K562 (cell line): ENCODE results near the gene EVX1. TPM values are rescaled to one million over a fixed set of nuclear protein-coding genes. Genes with fewer than 3 reads are reported as not detected.

ENCODE experiments used
- polyA plus RNA-seq, 8 experiments: library from polyadenylated mRNA; depleted of rRNA in 4 of 8; stranded (reverse) in 5 of 8; unstranded in 3 of 8; fragments of >200 nt; fragmentation: Nextera tagmentation in 2 of 8; fragmentation: Illumina TruSeq in 1 of 8; extraction: Ambion mirVana in 2 of 8; extraction: Trizol in 1 of 8; gene quantifications; 2 replicates each; pipeline versions ENCODE4 v1.2.1 to v1.2.3, GENCODE V29; 2011 to 2014; ENCODE audit warnings: inconsistent platforms in 1 of 8, missing spikeins in 1 of 8
- total RNA-seq, 7 experiments: library from RNA; depleted of rRNA in 6 of 7; stranded (reverse); fragments of >200 nt in 6 of 7; fragmentation: Illumina TruSeq in 2 of 7; extraction: Trizol in 2 of 7; gene quantifications; 2 replicates each; pipeline versions ENCODE4 v1.2.1 to v1.2.3, GENCODE V29; 2011 to 2021; ENCODE audit warnings: low replicate concordance in 1 of 7

The EVX1 gene
- total and polyA plus RNA-seq, 9 of the 15 experiments (the other 6 are each of a cell fraction or from before 2014, with no cell fraction given): not detected

Other genes starting within 250 kb of the EVX1 start
Only the 7 nearest of the 11 such genes appear.
- gene HOXA6, start 95.0 kb upstream of the EVX1 start, total RNA-seq (2014; rRNA removed): not detected in 2 replicates
- not detected in 2 replicates for gene HOXA6, start 95.0 kb upstream of the EVX1 start, total RNA-seq (2014; rRNA removed; fragmentation: Illumina TruSeq; extraction: Trizol)
- not detected in 2 replicates for gene HOXA6, start 95.0 kb upstream of the EVX1 start, total RNA-seq (2015; rRNA removed; fragmentation: Illumina TruSeq; extraction: Trizol)
- not detected in 2 replicates for gene HOXA6, start 95.0 kb upstream of the EVX1 start, total RNA-seq (2021)
- not detected in 2 replicates for gene HOXA6, start 95.0 kb upstream of the EVX1 start, polyA plus RNA-seq (2011; rRNA removed)
- not detected in 2 replicates for gene HOXA6, start 95.0 kb upstream of the EVX1 start, polyA plus RNA-seq (2014; fragmentation: Illumina TruSeq; extraction: Trizol)
- not detected for gene HOXA6, start 95.0 kb upstream of the EVX1 start, polyA plus RNA-seq (2014; fragmentation: Nextera tagmentation; extraction: Ambion mirVana)
- gene HOXA6, start 95.0 kb upstream of the EVX1 start, polyA plus RNA-seq (2014; rRNA removed): not detected in 2 replicates
- not detected in 2 replicates for gene HOXA3, start 90.2 kb upstream of the EVX1 start, total RNA-seq (2014; rRNA removed)
- not detected in 2 replicates for gene HOXA3, start 90.2 kb upstream of the EVX1 start, total RNA-seq (2014; rRNA removed; fragmentation: Illumina TruSeq; extraction: Trizol)
- gene HOXA3, start 90.2 kb upstream of the EVX1 start, total RNA-seq (2015; rRNA removed; fragmentation: Illumina TruSeq; extraction: Trizol): not detected in 2 replicates
- gene HOXA3, start 90.2 kb upstream of the EVX1 start, total RNA-seq (2021): 0.04 and 0.18 TPM in 2 replicates
- gene HOXA3, start 90.2 kb upstream of the EVX1 start, polyA plus RNA-seq (2011; rRNA removed): 0.13 TPM in 1 of 2 replicates, not detected in the other
- not detected in 2 replicates for gene HOXA3, start 90.2 kb upstream of the EVX1 start, polyA plus RNA-seq (2014; fragmentation: Illumina TruSeq; extraction: Trizol)
- gene HOXA3, start 90.2 kb upstream of the EVX1 start, polyA plus RNA-seq (2014; fragmentation: Nextera tagmentation; extraction: Ambion mirVana): not detected
- not detected in 2 replicates for gene HOXA3, start 90.2 kb upstream of the EVX1 start, polyA plus RNA-seq (2014; rRNA removed)
- not detected in 2 replicates for gene HOXA7, start 86.1 kb upstream of the EVX1 start, total RNA-seq (2014; rRNA removed)
- gene HOXA7, start 86.1 kb upstream of the EVX1 start, total RNA-seq (2014; rRNA removed; fragmentation: Illumina TruSeq; extraction: Trizol): not detected in 2 replicates
- gene HOXA7, start 86.1 kb upstream of the EVX1 start, total RNA-seq (2015; rRNA removed; fragmentation: Illumina TruSeq; extraction: Trizol): not detected in 2 replicates
- gene HOXA7, start 86.1 kb upstream of the EVX1 start, total RNA-seq (2021): not detected in 2 replicates
- not detected in 2 replicates for gene HOXA7, start 86.1 kb upstream of the EVX1 start, polyA plus RNA-seq (2011; rRNA removed)
- not detected in 2 replicates for gene HOXA7, start 86.1 kb upstream of the EVX1 start, polyA plus RNA-seq (2014; fragmentation: Illumina TruSeq; extraction: Trizol)
- gene HOXA7, start 86.1 kb upstream of the EVX1 start, polyA plus RNA-seq (2014; fragmentation: Nextera tagmentation; extraction: Ambion mirVana): not detected
- gene HOXA7, start 86.1 kb upstream of the EVX1 start, polyA plus RNA-seq (2014; rRNA removed): not detected in 2 replicates
- gene HOXA9, start 77.3 kb upstream of the EVX1 start, total RNA-seq (2014; rRNA removed): not detected in 2 replicates
- gene HOXA9, start 77.3 kb upstream of the EVX1 start, total RNA-seq (2014; rRNA removed; fragmentation: Illumina TruSeq; extraction: Trizol): not detected in 2 replicates
- not detected in 2 replicates for gene HOXA9, start 77.3 kb upstream of the EVX1 start, total RNA-seq (2015; rRNA removed; fragmentation: Illumina TruSeq; extraction: Trizol)
- gene HOXA9, start 77.3 kb upstream of the EVX1 start, total RNA-seq (2021): not detected in 2 replicates
- not detected in 2 replicates for gene HOXA9, start 77.3 kb upstream of the EVX1 start, polyA plus RNA-seq (2011; rRNA removed)
- gene HOXA9, start 77.3 kb upstream of the EVX1 start, polyA plus RNA-seq (2014; fragmentation: Illumina TruSeq; extraction: Trizol): not detected in 2 replicates
- gene HOXA9, start 77.3 kb upstream of the EVX1 start, polyA plus RNA-seq (2014; fragmentation: Nextera tagmentation; extraction: Ambion mirVana): not detected
- gene HOXA9, start 77.3 kb upstream of the EVX1 start, polyA plus RNA-seq (2014; rRNA removed): not detected in 2 replicates
- not detected in 2 replicates for gene HOXA10, start 68.5 kb upstream of the EVX1 start, total RNA-seq (2014; rRNA removed)
- gene HOXA10, start 68.5 kb upstream of the EVX1 start, total RNA-seq (2014; rRNA removed; fragmentation: Illumina TruSeq; extraction: Trizol): not detected in 2 replicates
- gene HOXA10, start 68.5 kb upstream of the EVX1 start, total RNA-seq (2015; rRNA removed; fragmentation: Illumina TruSeq; extraction: Trizol): not detected in 2 replicates
- not detected in 2 replicates for gene HOXA10, start 68.5 kb upstream of the EVX1 start, total RNA-seq (2021)
- not detected in 2 replicates for gene HOXA10, start 68.5 kb upstream of the EVX1 start, polyA plus RNA-seq (2011; rRNA removed)
- not detected in 2 replicates for gene HOXA10, start 68.5 kb upstream of the EVX1 start, polyA plus RNA-seq (2014; fragmentation: Illumina TruSeq; extraction: Trizol)
- gene HOXA10, start 68.5 kb upstream of the EVX1 start, polyA plus RNA-seq (2014; fragmentation: Nextera tagmentation; extraction: Ambion mirVana): not detected
- not detected in 2 replicates for gene HOXA10, start 68.5 kb upstream of the EVX1 start, polyA plus RNA-seq (2014; rRNA removed)
- gene HOXA11, start 57.6 kb upstream of the EVX1 start, total RNA-seq (2014; rRNA removed): not detected in 2 replicates
- not detected in 2 replicates for gene HOXA11, start 57.6 kb upstream of the EVX1 start, total RNA-seq (2014; rRNA removed; fragmentation: Illumina TruSeq; extraction: Trizol)
- not detected in 2 replicates for gene HOXA11, start 57.6 kb upstream of the EVX1 start, total RNA-seq (2015; rRNA removed; fragmentation: Illumina TruSeq; extraction: Trizol)
- not detected in 2 replicates for gene HOXA11, start 57.6 kb upstream of the EVX1 start, total RNA-seq (2021)
- not detected in 2 replicates for gene HOXA11, start 57.6 kb upstream of the EVX1 start, polyA plus RNA-seq (2011; rRNA removed)
- gene HOXA11, start 57.6 kb upstream of the EVX1 start, polyA plus RNA-seq (2014; fragmentation: Illumina TruSeq; extraction: Trizol): not detected in 2 replicates
- not detected for gene HOXA11, start 57.6 kb upstream of the EVX1 start, polyA plus RNA-seq (2014; fragmentation: Nextera tagmentation; extraction: Ambion mirVana)
- gene HOXA11, start 57.6 kb upstream of the EVX1 start, polyA plus RNA-seq (2014; rRNA removed): not detected in 2 replicates
- gene HOXA13, start 42.7 kb upstream of the EVX1 start, total RNA-seq (2014; rRNA removed): not detected in 2 replicates
- not detected in 2 replicates for gene HOXA13, start 42.7 kb upstream of the EVX1 start, total RNA-seq (2014; rRNA removed; fragmentation: Illumina TruSeq; extraction: Trizol)
- not detected in 2 replicates for gene HOXA13, start 42.7 kb upstream of the EVX1 start, total RNA-seq (2015; rRNA removed; fragmentation: Illumina TruSeq; extraction: Trizol)
- gene HOXA13, start 42.7 kb upstream of the EVX1 start, total RNA-seq (2021): not detected in 2 replicates
- not detected in 2 replicates for gene HOXA13, start 42.7 kb upstream of the EVX1 start, polyA plus RNA-seq (2011; rRNA removed)
- not detected in 2 replicates for gene HOXA13, start 42.7 kb upstream of the EVX1 start, polyA plus RNA-seq (2014; fragmentation: Illumina TruSeq; extraction: Trizol)
- gene HOXA13, start 42.7 kb upstream of the EVX1 start, polyA plus RNA-seq (2014; fragmentation: Nextera tagmentation; extraction: Ambion mirVana): not detected
- gene HOXA13, start 42.7 kb upstream of the EVX1 start, polyA plus RNA-seq (2014; rRNA removed): not detected in 2 replicates